ENCODE measurements around the gene ARHGAP24. TPM values are rescaled to one million over a fixed set of nuclear protein-coding genes. Genes with fewer than 3 reads are reported as not detected.
A peak's percentile ranks its signal among the peaks of the same experiment; 100 is the strongest.

The ARHGAP24 gene
- total and polyA plus RNA-seq, 12 donors = 6.7 to 35.5 (median 23.9) TPM

DNA sequence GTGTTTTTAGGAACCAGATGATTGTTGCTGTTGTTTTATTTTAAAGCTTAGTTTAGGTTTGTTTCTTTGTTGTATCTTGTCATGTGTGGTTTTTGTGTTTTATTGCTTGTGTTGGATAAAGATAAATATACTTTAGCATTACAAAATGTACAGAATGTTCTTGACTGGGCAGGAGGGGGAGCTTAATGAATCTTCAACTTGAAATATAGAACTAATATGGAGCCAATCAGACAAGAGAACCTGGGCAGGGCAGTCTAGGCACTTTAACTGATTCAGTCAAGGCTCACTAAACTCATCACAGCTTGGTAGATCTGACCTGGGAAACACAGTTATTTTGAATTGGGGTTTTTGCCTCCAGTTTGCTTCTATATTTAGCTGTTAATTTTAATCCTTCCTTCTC is 304.2 kb downstream of the ARHGAP24 start:
- no peaks in the 10 kb centered on the region for H3K27me3 ChIP-seq
- ATAC-seq = peak in 4 of 8 donors; percentile 25 to 60 (median 38)
- H3K36me3 ChIP-seq = no peaks in the 10 kb centered on the region
- peak overlapping the region; percentile 2 to 81 (median 64) for H3K27ac ChIP-seq
- intact Hi-C loops (cut with DNase I) = no loop called here
- TF ChIP-seq, protein P1, sequence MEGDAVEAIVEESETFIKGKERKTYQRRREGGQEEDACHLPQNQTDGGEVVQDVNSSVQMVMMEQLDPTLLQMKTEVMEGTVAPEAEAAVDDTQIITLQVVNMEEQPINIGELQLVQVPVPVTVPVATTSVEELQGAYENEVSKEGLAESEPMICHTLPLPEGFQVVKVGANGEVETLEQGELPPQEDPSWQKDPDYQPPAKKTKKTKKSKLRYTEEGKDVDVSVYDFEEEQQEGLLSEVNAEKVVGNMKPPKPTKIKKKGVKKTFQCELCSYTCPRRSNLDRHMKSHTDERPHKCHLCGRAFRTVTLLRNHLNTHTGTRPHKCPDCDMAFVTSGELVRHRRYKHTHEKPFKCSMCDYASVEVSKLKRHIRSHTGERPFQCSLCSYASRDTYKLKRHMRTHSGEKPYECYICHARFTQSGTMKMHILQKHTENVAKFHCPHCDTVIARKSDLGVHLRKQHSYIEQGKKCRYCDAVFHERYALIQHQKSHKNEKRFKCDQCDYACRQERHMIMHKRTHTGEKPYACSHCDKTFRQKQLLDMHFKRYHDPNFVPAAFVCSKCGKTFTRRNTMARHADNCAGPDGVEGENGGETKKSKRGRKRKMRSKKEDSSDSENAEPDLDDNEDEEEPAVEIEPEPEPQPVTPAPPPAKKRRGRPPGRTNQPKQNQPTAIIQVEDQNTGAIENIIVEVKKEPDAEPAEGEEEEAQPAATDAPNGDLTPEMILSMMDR (IDR thresholded peaks at IDR 0.05) = no peak
- H3K4me3 ChIP-seq = peak overlapping the region in 9 of 10 donors; percentile 16 to 53 (median 44)
- no peak for DNase-seq
- H3K9me3 ChIP-seq = no peaks in the 10 kb centered on the region
- H3K4me1 ChIP-seq = peaks cover 0 to 78% (median 57%) of the 10 kb centered on the region in 9 donors

DNA sequence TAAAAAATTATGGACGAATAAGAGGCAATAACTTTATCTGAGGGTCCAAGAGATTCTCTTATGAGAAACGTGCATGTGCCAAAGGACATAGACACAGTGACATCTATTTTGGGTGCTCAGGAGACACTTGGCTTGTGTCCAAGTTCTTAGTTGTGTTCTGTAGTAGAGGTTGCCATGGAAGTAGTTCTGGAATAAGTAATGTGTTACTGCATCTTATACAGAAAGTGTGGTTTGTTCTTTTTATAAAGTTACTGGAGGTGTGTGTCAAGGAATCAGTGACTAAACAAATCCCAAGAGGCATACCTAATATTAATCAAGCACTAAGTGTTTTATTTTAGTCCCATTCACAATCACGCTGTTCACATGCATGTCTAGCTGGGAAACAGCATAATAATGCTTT is 305.7 kb downstream of the ARHGAP24 start:
- H3K27ac ChIP-seq = peak overlapping the region in 5 of 10 donors; percentile 3 to 79 (median 18)
- TF ChIP-seq, protein P1 (IDR thresholded peaks at IDR 0.05) = no peak
- peaks cover 0 to 86% (median 57%) of the 10 kb centered on the region in 9 donors for H3K4me1 ChIP-seq
- intact Hi-C loops (cut with DNase I) = no loop called here
- 22 to 24% methylated on average over 3 of the region's 3 CpGs for WGBS, 2 donors
- ATAC-seq (peak in 6 of 8 donors; percentile 53 to 89 (median 72)), DNase-seq (no peak)
- H3K4me3 ChIP-seq = peak overlapping the region in 1 of 10 donors; percentile 6
- no peaks in the 10 kb centered on the region for H3K36me3 ChIP-seq
- H3K27me3 ChIP-seq = no peaks in the 10 kb centered on the region
- no peaks in the 10 kb centered on the region for H3K9me3 ChIP-seq

DNA sequence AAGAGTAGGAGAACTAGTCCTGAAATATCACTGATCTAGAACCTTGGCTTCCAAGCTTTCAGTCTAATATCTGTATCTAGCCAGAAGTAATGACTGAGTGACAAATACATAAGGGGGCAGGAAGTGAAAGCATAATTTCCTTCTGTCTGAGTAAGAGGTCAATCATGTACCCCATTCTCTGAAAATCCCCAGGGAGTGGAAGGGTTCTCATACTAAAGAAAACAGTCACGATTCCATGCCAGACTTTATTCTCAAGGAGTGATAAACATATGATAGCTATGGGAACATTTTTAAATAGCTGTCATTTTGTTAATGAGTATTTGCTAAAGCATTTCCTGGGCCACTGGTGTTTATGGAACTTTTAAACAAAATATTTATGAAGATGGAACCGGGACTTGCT is 308.5 kb downstream of the ARHGAP24 start:
- Histone ChIP-seq H3K36me3 (no peaks in the 10 kb centered on the region), H3K4me1 (peaks cover 0 to 64% (median 36%) of the 10 kb centered on the region in 9 donors), H3K4me3 (no peak overlapping the region), H3K9me3 (no peaks in the 10 kb centered on the region), H3K27ac (peak overlapping the region in 8 of 10 donors; percentile 1 to 60 (median 27)), H3K27me3 (no peaks in the 10 kb centered on the region)
- intact Hi-C loops (cut with DNase I) = no loop called here
- DNase-seq (no peak), ATAC-seq (peak in 4 of 8 donors; percentile 32 to 66 (median 54))
- WGBS, 2 donors = 30 to 46% methylated on average over 2 of the region's 2 CpGs
- TF ChIP-seq, protein P1 (IDR thresholded peaks at IDR 0.05) = no peak

DNA sequence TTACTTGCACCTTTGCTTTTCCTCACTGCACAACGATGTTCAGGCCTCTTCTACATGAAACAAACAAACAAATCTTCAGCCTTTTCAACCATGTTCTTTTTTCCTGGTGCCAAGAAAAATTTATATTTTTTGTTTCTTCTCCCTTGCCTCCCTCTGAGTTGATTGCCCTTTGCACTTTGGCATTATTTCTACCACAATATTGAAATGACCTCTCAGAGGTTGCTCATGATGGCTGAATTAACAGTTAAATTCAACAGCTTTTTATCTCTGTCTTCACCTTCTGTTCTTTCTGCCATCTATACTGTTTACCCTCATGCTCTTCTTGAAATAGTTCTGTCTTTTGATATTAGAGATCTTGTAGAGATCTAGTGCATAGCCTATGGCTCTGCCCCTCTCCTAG is 308.9 kb downstream of the ARHGAP24 start:
- Histone ChIP-seq H3K27ac (peak overlapping the region in 8 of 10 donors; percentile 1 to 60 (median 27)), H3K36me3 (no peaks in the 10 kb centered on the region), H3K4me1 (peaks cover 0 to 65% (median 35%) of the 10 kb centered on the region in 9 donors), H3K9me3 (no peaks in the 10 kb centered on the region), H3K27me3 (no peaks in the 10 kb centered on the region), H3K4me3 (no peak overlapping the region)
- TF ChIP-seq, protein P1 (IDR thresholded peaks at IDR 0.05) = no peak
- intact Hi-C loops (cut with DNase I) = no loop called here
- no peak for ATAC-seq
- DNase-seq = no peak
- WGBS, 2 donors = 77 to 88% methylated on average over 1 of the region's 1 CpG
